ENCODE results near the gene ZNF699. TPM values are rescaled to one million over a fixed set of nuclear protein-coding genes. Genes with fewer than 3 reads are reported as not detected.
A peak's percentile ranks its signal among the peaks of the same experiment; 100 is the strongest.

The ZNF699 gene
- polyA plus RNA-seq, 3 donors = 3.4 to 18.5 (median 5.6) TPM

DNA sequence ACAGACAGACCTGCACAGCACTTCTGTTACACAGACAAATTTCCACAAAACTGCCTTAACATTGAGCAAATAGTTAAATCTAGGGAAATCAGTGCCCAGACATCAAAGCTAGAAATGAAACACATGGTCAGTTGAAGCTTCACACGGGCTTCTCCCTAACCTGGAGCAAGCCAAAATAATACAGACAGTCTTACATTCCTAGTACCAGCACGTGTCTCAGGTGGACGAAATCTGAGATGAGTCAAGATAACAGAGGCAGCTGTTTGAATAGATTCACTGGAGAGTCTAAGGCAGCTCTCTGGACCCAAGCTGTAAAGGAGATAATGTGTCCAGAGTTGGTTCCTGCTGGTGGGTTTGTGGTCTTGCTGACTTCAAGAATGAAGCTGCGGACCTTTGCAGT is 4.1 kb upstream of the ZNF699 start:
- Histone ChIP-seq H2AFZ (ENCODE audit: insufficient read depth, low read depth, low read length, poor library complexity, severe bottlenecking) (no peak overlapping the region), H3K4me3 (replicated peaks in 1 of 3; ENCODE audit: low read depth in 2 of 3, low read length in 3 of 3) (no peak overlapping the region), H3K4me2 (replicated peaks; ENCODE audit: extremely low read depth, low read length, poor library complexity, severe bottlenecking) (no peak overlapping the region), H3K9me3 (replicated peaks in 1 of 2; ENCODE audit: control insufficient read depth in 1 of 2, insufficient read depth in 1 of 2, low read length in 2 of 2) (peaks cover 54 to 55% of the 10 kb centered on the region in 2 donors), H3K4me1 (ENCODE audit: control insufficient read depth in 1 of 2, insufficient read depth in 2 of 2, low read length in 2 of 2) (peaks cover 5 to 10% of the 10 kb centered on the region in 2 donors), H3K27ac (ENCODE audit: low read depth in 1 of 2, low read length in 2 of 2) (no peak overlapping the region), H3K36me3 (replicated peaks in 1 of 2; ENCODE audit: control insufficient read depth in 1 of 2, insufficient read depth in 2 of 2, low read length in 2 of 2) (no peaks in the 10 kb centered on the region), H3K79me2 (ENCODE audit: insufficient read depth, low read length) (no peaks in the 10 kb centered on the region), H3K9ac (ENCODE audit: insufficient read depth, low read length, poor library complexity, severe bottlenecking) (no peak overlapping the region), H3K27me3 (ENCODE audit: control insufficient read depth in 2 of 2, insufficient read depth in 2 of 2, low read length in 2 of 2) (no peaks in the 10 kb centered on the region), H4K20me1 (ENCODE audit: insufficient read depth, low read length) (no peaks in the 10 kb centered on the region)
- Mint-ChIP-seq H3K27ac (no peak overlapping the region), H3K4me1 (peaks cover 12% of the 10 kb centered on the region), H3K36me3 (peaks cover 0 to 30% of the 10 kb centered on the region in 2 donors), H3K4me3 (no peak overlapping the region), H3K9me3 (peaks cover 30 to 71% (median 65%) of the 10 kb centered on the region in 7 donors), H3K27me3 (ENCODE audit: low read depth in 3 of 3) (peaks cover 0 to 2% (median 2%) of the 10 kb centered on the region in 3 donors)
- TF ChIP-seq, protein P1, sequence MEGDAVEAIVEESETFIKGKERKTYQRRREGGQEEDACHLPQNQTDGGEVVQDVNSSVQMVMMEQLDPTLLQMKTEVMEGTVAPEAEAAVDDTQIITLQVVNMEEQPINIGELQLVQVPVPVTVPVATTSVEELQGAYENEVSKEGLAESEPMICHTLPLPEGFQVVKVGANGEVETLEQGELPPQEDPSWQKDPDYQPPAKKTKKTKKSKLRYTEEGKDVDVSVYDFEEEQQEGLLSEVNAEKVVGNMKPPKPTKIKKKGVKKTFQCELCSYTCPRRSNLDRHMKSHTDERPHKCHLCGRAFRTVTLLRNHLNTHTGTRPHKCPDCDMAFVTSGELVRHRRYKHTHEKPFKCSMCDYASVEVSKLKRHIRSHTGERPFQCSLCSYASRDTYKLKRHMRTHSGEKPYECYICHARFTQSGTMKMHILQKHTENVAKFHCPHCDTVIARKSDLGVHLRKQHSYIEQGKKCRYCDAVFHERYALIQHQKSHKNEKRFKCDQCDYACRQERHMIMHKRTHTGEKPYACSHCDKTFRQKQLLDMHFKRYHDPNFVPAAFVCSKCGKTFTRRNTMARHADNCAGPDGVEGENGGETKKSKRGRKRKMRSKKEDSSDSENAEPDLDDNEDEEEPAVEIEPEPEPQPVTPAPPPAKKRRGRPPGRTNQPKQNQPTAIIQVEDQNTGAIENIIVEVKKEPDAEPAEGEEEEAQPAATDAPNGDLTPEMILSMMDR (IDR thresholded peaks at IDR 0.05) = no peak
- intact Hi-C loops (cut with micrococcal nuclease) = loop anchor here (5.0 to 10.0 kb wide), 4 partner anchors 271 to 481 kb away; partner anchors contain the start of gene ZNF121 (in 1 of the 2)
- 100% methylated on average over 1 of the region's 4 CpGs for WGBS (ENCODE audit: insufficient coverage)
- no peak for DNase-seq

DNA sequence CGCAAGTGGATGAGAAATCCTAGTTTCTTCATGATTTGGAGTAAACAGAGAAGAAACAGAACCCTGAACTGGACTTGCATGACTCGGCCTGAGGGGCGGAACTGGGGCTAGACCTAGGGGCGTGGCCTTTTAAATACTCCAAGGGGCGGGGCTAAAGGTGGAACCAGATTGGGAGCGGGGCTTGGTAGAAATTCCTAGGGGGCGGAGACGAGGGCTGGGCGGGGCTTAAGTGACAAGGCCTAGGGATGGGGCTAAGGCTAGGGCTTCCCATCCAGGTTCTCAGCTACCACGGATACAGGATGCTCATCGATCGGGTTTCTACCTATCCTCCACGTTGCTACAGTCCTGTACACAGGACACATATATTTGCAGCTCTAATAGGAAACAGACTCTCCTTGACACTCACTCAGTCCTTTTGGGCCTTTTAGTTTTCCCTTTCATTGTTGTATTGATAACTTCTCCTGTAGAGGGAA is 372 bp upstream of the ZNF699 start:
- peak overlapping the region; percentile 58 to 96 for H3K27ac ChIP-seq (ENCODE audit: low read depth in 1 of 2, low read length in 2 of 2)
- 0% methylated on average over 8 of the region's 13 CpGs for WGBS (ENCODE audit: insufficient coverage)
- intact Hi-C loops (cut with micrococcal nuclease) = loop anchor here (1.0 to 10.0 kb wide), 8 partner anchors 13 to 485 kb away; partner anchors contain the start of genes ZNF121 (in 1 of the 2), ZNF317 (in 1 of the 2) and ZNF559 (in 1 of the 2)
- H3K27me3 ChIP-seq (ENCODE audit: control insufficient read depth in 2 of 2, insufficient read depth in 2 of 2, low read length in 2 of 2) = no peaks in the 10 kb centered on the region
- Mint-ChIP-seq H3K4me3 (peak overlapping the region; percentile 97 to 98), H3K36me3 (peaks cover 3 to 39% of the 10 kb centered on the region in 2 donors), H3K27me3 (ENCODE audit: low read depth in 3 of 3) (peaks cover 1 to 4% (median 2%) of the 10 kb centered on the region in 3 donors), H3K9me3 (peaks cover 22 to 48% (median 45%) of the 10 kb centered on the region in 7 donors), H3K27ac (peak overlapping the region; percentile 96 to 99 (median 98)), H3K4me1 (peaks cover 19% of the 10 kb centered on the region)
- H3K36me3 ChIP-seq (replicated peaks in 1 of 2; ENCODE audit: control insufficient read depth in 1 of 2, insufficient read depth in 2 of 2, low read length in 2 of 2) = peaks cover 0 to 3% of the 10 kb centered on the region in 2 donors
- TF ChIP-seq, protein P1 (IDR thresholded peaks at IDR 0.05) = no peak
- peak overlapping the region; percentile 89 for H3K9ac ChIP-seq (ENCODE audit: insufficient read depth, low read length, poor library complexity, severe bottlenecking)
- peak in 2 of 3 donors; percentile 85 to 89 for DNase-seq
- H4K20me1 ChIP-seq (ENCODE audit: insufficient read depth, low read length) = no peaks in the 10 kb centered on the region
- H3K4me1 ChIP-seq (ENCODE audit: control insufficient read depth in 1 of 2, insufficient read depth in 2 of 2, low read length in 2 of 2) = peaks cover 13 to 18% of the 10 kb centered on the region in 2 donors
- H2AFZ ChIP-seq (ENCODE audit: insufficient read depth, low read depth, low read length, poor library complexity, severe bottlenecking) = peak overlapping the region; percentile 99
- peaks cover 35 to 41% of the 10 kb centered on the region in 2 donors for H3K9me3 ChIP-seq (replicated peaks in 1 of 2; ENCODE audit: control insufficient read depth in 1 of 2, insufficient read depth in 1 of 2, low read length in 2 of 2)
- peak overlapping the region; percentile 88 for H3K4me2 ChIP-seq (replicated peaks; ENCODE audit: extremely low read depth, low read length, poor library complexity, severe bottlenecking)
- H3K79me2 ChIP-seq (ENCODE audit: insufficient read depth, low read length) = no peaks in the 10 kb centered on the region
- H3K4me3 ChIP-seq (replicated peaks in 1 of 3; ENCODE audit: low read depth in 2 of 3, low read length in 3 of 3) = peak overlapping the region; percentile 55 to 93 (median 83)
